SK-N-SH treated with all-trans-retinoic acid at 6 μM for 48 hours (cell line): ENCODE data around the gene ABCA6.
A peak's percentile ranks its signal among the peaks of the same experiment; 100 is the strongest.

ENCODE experiments used
- ATAC-seq: fragments of 200-7000 bp; cut with Tn5 transposase; 3 replicates; pipeline ENCODE4 v1.9.1; 2020; ENCODE audit warnings: mild to moderate bottlenecking, moderate library complexity
- ARNTL ChIP-seq: fragments of 450-650 bp; formaldehyde crosslinking; IDR thresholded peaks from 2 replicates; pipeline ENCODE4 v1.5.0; 2020; ENCODE audit warnings: low read depth, mild to moderate bottlenecking, moderate library complexity, borderline replicate concordance
- BACH2 ChIP-seq: fragments of 250-450 bp; sonication (Bioruptor Pico); IDR thresholded peaks from 2 replicates; pipeline ENCODE4 v1.9.0; 2021; ENCODE audit warnings: mild to moderate bottlenecking, borderline replicate concordance
- CREB5 ChIP-seq: fragments of 250-450 bp; sonication (Bioruptor Pico); IDR thresholded peaks from 2 replicates; pipeline ENCODE4 v1.5.1; 2020; ENCODE audit warnings: low read depth, mild to moderate bottlenecking, moderate library complexity
- CSRNP3 ChIP-seq: fragments of 250-450 bp; sonication (Bioruptor Pico); IDR thresholded peaks from 2 replicates; pipeline ENCODE4 v1.5.1; 2021; ENCODE audit warnings: mild to moderate bottlenecking, moderate library complexity
- ESRRG ChIP-seq: fragments of 250-450 bp; sonication (Bioruptor Pico); IDR thresholded peaks from 2 replicates; pipeline ENCODE4 v1.6.1; 2021; ENCODE audit warnings: mild to moderate bottlenecking
- GLIS3 ChIP-seq: fragments of 250-450 bp; sonication (Bioruptor Pico); IDR thresholded peaks from 2 replicates; pipeline ENCODE4 v1.5.0; 2020; ENCODE audit warnings: mild to moderate bottlenecking, moderate library complexity
- ISL1 ChIP-seq: fragments of 250-450 bp; sonication (Bioruptor Pico); IDR thresholded peaks from 2 replicates; pipeline ENCODE4 v2.1.2; 2022; ENCODE audit warnings: mild to moderate bottlenecking, moderate library complexity
- POU6F1 ChIP-seq: fragments of 250-450 bp; sonication (Bioruptor Pico); IDR thresholded peaks from 2 replicates; pipeline ENCODE4 v1.8.0; 2021; ENCODE audit warnings: low read depth, mild to moderate bottlenecking, moderate library complexity, borderline replicate concordance
- PPARA ChIP-seq: fragments of 250-450 bp; sonication (Bioruptor Pico); IDR thresholded peaks from 2 replicates; pipeline ENCODE4 v1.5.0; 2020; ENCODE audit warnings: mild to moderate bottlenecking, borderline replicate concordance
- RARB ChIP-seq: fragments of 250-450 bp; sonication (Bioruptor Pico); IDR thresholded peaks from 2 replicates; pipeline ENCODE4 v1.8.0; 2021; ENCODE audit warnings: mild to moderate bottlenecking, moderate library complexity
- SNAI2 ChIP-seq: fragments of 250-450 bp; sonication (Bioruptor Pico); IDR thresholded peaks from 2 replicates; pipeline ENCODE4 v1.5.0; 2020; ENCODE audit warnings: mild to moderate bottlenecking, moderate library complexity
- TCF4 ChIP-seq: fragments of 250-450 bp; sonication (Bioruptor Pico); IDR thresholded peaks from 2 replicates; pipeline ENCODE4 v1.8.0; 2021; ENCODE audit warnings: mild to moderate bottlenecking, moderate library complexity, borderline replicate concordance
- TOX ChIP-seq: fragments of 250-450 bp; sonication (Bioruptor Pico); IDR thresholded peaks from 2 replicates; pipeline ENCODE4 v1.8.0; 2021; ENCODE audit warnings: mild to moderate bottlenecking, moderate library complexity, borderline replicate concordance
- TSHZ2 ChIP-seq: fragments of 250-450 bp; sonication (Bioruptor Pico); IDR thresholded peaks from 2 replicates; pipeline ENCODE4 v1.5.0; 2020; ENCODE audit warnings: mild to moderate bottlenecking, moderate library complexity
- ZC3H10 ChIP-seq: fragments of 250-450 bp; sonication (Bioruptor Pico); IDR thresholded peaks from 2 replicates; pipeline ENCODE4 v1.5.1; 2021; ENCODE audit warnings: mild to moderate bottlenecking, moderate library complexity
- ZFP3 ChIP-seq: fragments of 250-450 bp; sonication (Bioruptor Pico); IDR thresholded peaks from 2 replicates; pipeline ENCODE4 v1.5.0; 2020; ENCODE audit warnings: mild to moderate bottlenecking, moderate library complexity
- ZFP30 ChIP-seq: fragments of 450-650 bp; formaldehyde crosslinking; IDR thresholded peaks from 2 replicates; pipeline ENCODE4 v1.5.0; 2022; ENCODE audit warnings: mild to moderate bottlenecking, moderate library complexity
- ZNF565 ChIP-seq: fragments of 450-650 bp; formaldehyde crosslinking; conservative IDR thresholded peaks from 2 replicates; pipeline ENCODE4 v1.5.0; 2020; ENCODE audit warnings: low read depth, mild to moderate bottlenecking, moderate library complexity
- ZNF70 ChIP-seq: fragments of 450-650 bp; formaldehyde crosslinking; IDR thresholded peaks from 2 replicates; pipeline ENCODE4 v1.5.0; 2020; ENCODE audit warnings: mild to moderate bottlenecking, moderate library complexity
- ZNF8 ChIP-seq: fragments of 450-650 bp; formaldehyde crosslinking; IDR thresholded peaks from 2 replicates; pipeline ENCODE4 v1.5.0; 2020; ENCODE audit warnings: mild to moderate bottlenecking, moderate library complexity
- TF ChIP-seq, protein P1 (sequence below): fragments of 250-450 bp; sonication (Bioruptor Pico); IDR thresholded peaks from 2 replicates; pipeline ENCODE4 v1.8.0; 2020; ENCODE audit warnings: mild to moderate bottlenecking, moderate library complexity, borderline replicate concordance

Gene ABCA6

GRCh38 chr17:69141431-69142174 is at the start of gene ABCA6:
Gene ABCA6 (minus strand): TSS chr17:69141895. CDS start chr17:69140703, 1,192 bp downstream.
- TF ChIP-seq GLIS3, result no peak
- TF ChIP-seq ISL1 (CRISPR knock-in tag), result no peak
- TF ChIP-seq CREB5 (CRISPR knock-in tag), result no peak
- TF ChIP-seq, protein P1, sequence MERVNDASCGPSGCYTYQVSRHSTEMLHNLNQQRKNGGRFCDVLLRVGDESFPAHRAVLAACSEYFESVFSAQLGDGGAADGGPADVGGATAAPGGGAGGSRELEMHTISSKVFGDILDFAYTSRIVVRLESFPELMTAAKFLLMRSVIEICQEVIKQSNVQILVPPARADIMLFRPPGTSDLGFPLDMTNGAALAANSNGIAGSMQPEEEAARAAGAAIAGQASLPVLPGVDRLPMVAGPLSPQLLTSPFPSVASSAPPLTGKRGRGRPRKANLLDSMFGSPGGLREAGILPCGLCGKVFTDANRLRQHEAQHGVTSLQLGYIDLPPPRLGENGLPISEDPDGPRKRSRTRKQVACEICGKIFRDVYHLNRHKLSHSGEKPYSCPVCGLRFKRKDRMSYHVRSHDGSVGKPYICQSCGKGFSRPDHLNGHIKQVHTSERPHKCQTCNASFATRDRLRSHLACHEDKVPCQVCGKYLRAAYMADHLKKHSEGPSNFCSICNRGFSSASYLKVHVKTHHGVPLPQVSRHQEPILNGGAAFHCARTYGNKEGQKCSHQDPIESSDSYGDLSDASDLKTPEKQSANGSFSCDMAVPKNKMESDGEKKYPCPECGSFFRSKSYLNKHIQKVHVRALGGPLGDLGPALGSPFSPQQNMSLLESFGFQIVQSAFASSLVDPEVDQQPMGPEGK, result no peak
- no peak for TF ChIP-seq TOX (CRISPR knock-in tag)
- no peak for TF ChIP-seq RARB
- no peak for TF ChIP-seq POU6F1
- no peak for TF ChIP-seq ZNF565
- TF ChIP-seq, all 23 proteins: peak for 0

GRCh38 chr17:69188796-69189195 is 47.1 kb upstream of the ABCA6 start:
- no peak for TF ChIP-seq TOX (CRISPR knock-in tag)
- no peak for TF ChIP-seq GLIS3
- TF ChIP-seq RARB, result no peak
- no peak for TF ChIP-seq BACH2 (CRISPR knock-in tag)
- no peak for TF ChIP-seq ZNF8 (CRISPR knock-in tag)
- ATAC-seq, result no peak

More at GRCh38 chr17:69141431-69142174, at the start of gene ABCA6:
- peak; percentile 83 for ATAC-seq

DNA sequence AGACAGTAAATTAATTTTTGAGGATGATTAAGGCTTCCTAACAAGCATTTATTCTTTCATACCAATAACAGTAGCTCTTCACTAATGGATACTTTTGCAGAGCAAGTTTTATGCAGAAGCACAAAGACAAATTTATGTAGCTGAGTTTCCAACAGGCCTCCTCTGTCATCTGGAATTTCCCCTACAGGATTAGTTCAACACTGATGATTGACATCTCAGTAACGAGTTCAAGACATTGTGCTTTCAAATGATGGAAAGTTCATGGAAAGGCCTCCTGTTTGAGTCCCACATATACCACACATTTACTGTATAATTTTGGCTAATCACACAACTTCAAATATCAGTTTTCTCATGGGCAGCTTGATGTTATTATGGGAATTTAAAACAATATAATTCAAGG is 46.4 kb upstream of the ABCA6 start:
- no peak for TF ChIP-seq ZFP3
- TF ChIP-seq ESRRG (CRISPR knock-in tag), result no peak
- TF ChIP-seq TCF4 (CRISPR knock-in tag), result no peak
- TF ChIP-seq ZNF565, result no peak
- no peak for TF ChIP-seq ARNTL (CRISPR knock-in tag)
- TF ChIP-seq PPARA, result no peak
- TF ChIP-seq ZC3H10 (CRISPR knock-in tag), result no peak
- TF ChIP-seq, protein P1, result no peak
- no peak for TF ChIP-seq TSHZ2 (CRISPR knock-in tag)
- TF ChIP-seq SNAI2 (CRISPR knock-in tag), result no peak
- ATAC-seq, result no peak

GRCh38 chr17:69187294-69187693 is 45.6 kb upstream of the ABCA6 start:
- ATAC-seq, result no peak
- no peak for TF ChIP-seq ZNF70 (CRISPR knock-in tag)
- no peak for TF ChIP-seq ZNF8 (CRISPR knock-in tag)
- TF ChIP-seq ZFP30 (CRISPR knock-in tag), result no peak
- no peak for TF ChIP-seq ZC3H10 (CRISPR knock-in tag)
- no peak for TF ChIP-seq ZFP3
- TF ChIP-seq ESRRG (CRISPR knock-in tag), result no peak
- TF ChIP-seq CREB5 (CRISPR knock-in tag), result no peak
- TF ChIP-seq, protein P1, result no peak
- TF ChIP-seq CSRNP3 (CRISPR knock-in tag), result no peak
- TF ChIP-seq GLIS3, result no peak
- TF ChIP-seq PPARA, result no peak
- TF ChIP-seq BACH2 (CRISPR knock-in tag), result no peak
